ENCODE results near the gene TRIM56.
"Not testable (repeated sequence)": the region's sequence is repeated elsewhere in the genome, so short reads cannot be mapped to it uniquely, and the experiment has no call there.

DNA sequence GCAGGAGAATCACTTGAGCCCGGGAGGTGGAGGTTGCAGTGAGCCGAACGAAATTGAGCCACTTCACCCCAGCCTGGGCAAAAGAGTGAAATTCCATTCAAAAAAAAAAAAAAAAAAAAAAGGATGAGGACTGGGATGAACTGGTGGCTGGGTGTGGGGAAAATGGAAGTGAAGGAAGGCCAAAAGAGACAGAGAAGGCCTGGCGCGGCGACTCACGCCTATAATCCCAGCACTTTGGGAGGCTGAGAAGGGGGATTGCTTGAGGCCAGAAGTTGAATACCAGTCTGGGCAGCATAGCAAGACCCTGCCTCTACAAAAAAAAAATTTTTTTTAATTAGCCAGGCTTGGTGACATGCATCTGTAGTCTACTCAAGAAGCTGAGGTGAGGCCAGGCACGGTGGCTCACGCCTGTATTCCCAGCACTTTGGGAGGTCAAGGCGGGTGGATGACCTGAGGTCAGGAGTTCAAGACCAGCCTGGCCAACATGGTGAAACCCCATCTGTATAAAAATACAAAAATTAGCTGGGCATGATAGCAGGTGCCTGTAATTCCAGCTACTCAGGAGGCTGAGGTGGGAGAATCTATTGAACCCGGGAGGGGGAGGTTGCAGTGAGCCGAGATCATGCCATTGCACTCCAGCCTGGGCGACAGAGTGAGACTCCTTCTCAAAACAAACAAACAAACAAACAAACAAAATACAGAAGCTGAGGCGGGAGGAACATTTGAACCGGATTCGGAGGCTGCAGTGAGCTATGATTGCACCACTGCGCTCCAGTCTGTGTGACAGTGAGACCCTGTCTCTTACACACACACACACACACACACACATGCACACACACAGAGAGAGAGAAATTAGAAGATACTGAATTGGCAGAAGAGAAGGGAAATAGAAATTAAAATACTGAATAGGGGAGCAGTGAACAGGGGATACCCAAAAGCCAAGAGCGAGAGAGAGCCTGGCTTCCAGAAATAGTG is 47.6 kb downstream of the TRIM56 start:
- not testable (repeated sequence) for TF ChIP-seq POLR2A (IDR thresholded peaks at IDR 0.05; ENCODE audit: low read length); GATA1 (IDR thresholded peaks at IDR 0.05; ENCODE audit: low read depth, low read length)

Data from erythroblast (primary cell).